ENCODE measurements around the gene CAPG.
"Not testable (repeated sequence)": the region's sequence is repeated elsewhere in the genome, so short reads cannot be mapped to it uniquely, and the experiment has no call there.

The CAPG gene

GRCh38 chr2:85420536-85421259 is 10.5 kb upstream of the CAPG start:
- peak; percentile 92 for DNase-seq

GRCh38 chr2:85419009-85419675 is 9.0 kb upstream of the CAPG start:
- no peak for DNase-seq

GRCh38 chr2:85418132-85419008 is 8.2 kb upstream of the CAPG start, which contains the start of gene SH2D6:
Gene SH2D6, plus strand, starts transcription at chr2:85418714. Its CDS starts 10,752 bp downstream, at chr2:85429466.
- peak; percentile 86 for DNase-seq

- no peak for DNase-seq
Observed at GRCh38 chr2:85415980-85416650, 5.9 kb upstream of the CAPG start.

GRCh38 chr2:85414761-85415553 is 4.8 kb upstream of the CAPG start:
- DNase-seq, result no peak

- not testable (repeated sequence) for DNase-seq
Observed at GRCh38 chr2:85414421-85414759, 4.2 kb upstream of the CAPG start.

- DNase-seq, result no peak
Observed at GRCh38 chr2:85413592-85414420, 3.6 kb upstream of the CAPG start.

- no peak for DNase-seq
Observed at GRCh38 chr2:85411405-85411748, 1.2 kb upstream of the CAPG start.

GRCh38 chr2:85410584-85411404 is 628 bp upstream of the CAPG start:
- DNase-seq, result no peak

- peak; percentile 94 for DNase-seq
Observed at GRCh38 chr2:85405201-85406059, 4.7 kb downstream of the CAPG start.

GRCh38 chr2:85401844-85402243 is 8.3 kb downstream of the CAPG start:
- DNase-seq, result no peak

GRCh38 chr2:85401464-85401805 is 8.7 kb downstream of the CAPG start:
- no peak for DNase-seq

- DNase-seq, result no peak
Observed at GRCh38 chr2:85400541-85401463, 9.4 kb downstream of the CAPG start.

- DNase-seq, result no peak
Observed at GRCh38 chr2:85400023-85400422, 10.1 kb downstream of the CAPG start.

GRCh38 chr2:85399183-85399455 is 11.0 kb downstream of the CAPG start:
- no peak for DNase-seq

- DNase-seq, result no peak
Observed at GRCh38 chr2:85398426-85399182, 11.6 kb downstream of the CAPG start.

- DNase-seq, result no peak
Observed at GRCh38 chr2:85397925-85398331, 12.2 kb downstream of the CAPG start.

All from NCI-H1694 (cell line).